ENCODE results near the gene LYPLAL1. TPM values are rescaled to one million over a fixed set of nuclear protein-coding genes. Genes with fewer than 3 reads are reported as not detected.

LYPLAL1 gene
- total RNA-seq, 4 donors from 2014 or later, result 12.6 to 18.9 (median 15.4) TPM

DNA sequence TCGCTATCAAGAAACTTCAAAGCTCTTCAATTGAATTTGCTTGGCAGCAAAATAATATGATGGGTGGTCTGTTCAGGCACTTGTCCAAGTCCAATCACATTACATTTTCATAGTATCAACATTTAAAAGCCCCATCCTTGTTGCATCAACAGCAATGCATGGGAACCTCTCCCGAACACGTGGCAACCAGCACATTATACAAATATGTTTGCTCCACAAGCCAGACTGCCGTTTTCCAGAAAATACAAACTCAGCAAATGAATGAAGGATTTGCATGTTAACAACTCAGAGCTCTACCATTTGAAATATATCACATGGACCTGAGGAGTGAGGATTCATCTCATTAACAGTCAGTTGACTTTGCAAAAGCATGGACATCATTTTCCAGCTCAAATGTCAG lies 20.0 kb upstream of the LYPLAL1 start:
- no peak for TF ChIP-seq POLR2A (IDR thresholded peaks at IDR 0.05)
- TF ChIP-seq, protein P1, sequence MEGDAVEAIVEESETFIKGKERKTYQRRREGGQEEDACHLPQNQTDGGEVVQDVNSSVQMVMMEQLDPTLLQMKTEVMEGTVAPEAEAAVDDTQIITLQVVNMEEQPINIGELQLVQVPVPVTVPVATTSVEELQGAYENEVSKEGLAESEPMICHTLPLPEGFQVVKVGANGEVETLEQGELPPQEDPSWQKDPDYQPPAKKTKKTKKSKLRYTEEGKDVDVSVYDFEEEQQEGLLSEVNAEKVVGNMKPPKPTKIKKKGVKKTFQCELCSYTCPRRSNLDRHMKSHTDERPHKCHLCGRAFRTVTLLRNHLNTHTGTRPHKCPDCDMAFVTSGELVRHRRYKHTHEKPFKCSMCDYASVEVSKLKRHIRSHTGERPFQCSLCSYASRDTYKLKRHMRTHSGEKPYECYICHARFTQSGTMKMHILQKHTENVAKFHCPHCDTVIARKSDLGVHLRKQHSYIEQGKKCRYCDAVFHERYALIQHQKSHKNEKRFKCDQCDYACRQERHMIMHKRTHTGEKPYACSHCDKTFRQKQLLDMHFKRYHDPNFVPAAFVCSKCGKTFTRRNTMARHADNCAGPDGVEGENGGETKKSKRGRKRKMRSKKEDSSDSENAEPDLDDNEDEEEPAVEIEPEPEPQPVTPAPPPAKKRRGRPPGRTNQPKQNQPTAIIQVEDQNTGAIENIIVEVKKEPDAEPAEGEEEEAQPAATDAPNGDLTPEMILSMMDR (IDR thresholded peaks at IDR 0.05 in 4 of 5, conservative IDR thresholded peaks at IDR 0.05 in 1 of 5), result no peak
- no peak overlapping the region for H3K4me3 ChIP-seq
- no peaks in the 10 kb centered on the region for H3K27me3 ChIP-seq
- in situ Hi-C loops (cut with MboI; ENCODE audit: low sequenced_read_pairs in 4 of 4), result no loop called here
- H3K4me1 ChIP-seq, result no peaks in the 10 kb centered on the region
- H3K27ac ChIP-seq, result no peak overlapping the region
- no peaks in the 10 kb centered on the region for H3K36me3 ChIP-seq
- H3K9me3 ChIP-seq, result no peaks in the 10 kb centered on the region
- intact Hi-C loops (cut with DNase I; ENCODE audit: low total_unique reads), result no loop called here
- ATAC-seq, result no peak
- no peak for DNase-seq

DNA sequence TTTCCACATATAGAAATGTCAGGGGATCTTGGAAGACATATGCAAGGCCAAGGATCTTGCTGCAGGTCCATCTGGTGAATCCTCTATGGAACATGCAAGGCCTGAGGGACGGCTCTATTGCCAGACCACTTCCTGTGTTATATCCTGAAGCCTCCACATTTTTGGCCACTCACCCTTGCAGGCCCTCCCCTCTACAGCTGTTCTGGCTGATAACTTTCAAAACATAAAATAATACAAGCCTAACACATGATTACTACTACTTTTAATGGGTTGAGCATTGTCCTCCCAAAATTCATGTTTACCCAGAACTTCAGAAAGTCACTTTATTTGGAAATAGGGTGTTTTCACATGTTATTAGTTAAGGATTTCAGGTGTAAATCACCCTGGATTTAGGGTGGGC lies 18.5 kb upstream of the LYPLAL1 start:
- Histone ChIP-seq H3K9me3 (no peaks in the 10 kb centered on the region), H3K4me1 (no peaks in the 10 kb centered on the region), H3K4me3 (no peak overlapping the region), H3K36me3 (no peaks in the 10 kb centered on the region), H3K27ac (no peak overlapping the region), H3K27me3 (no peaks in the 10 kb centered on the region)
- in situ Hi-C loops (cut with MboI; ENCODE audit: low sequenced_read_pairs in 4 of 4), result no loop called here
- intact Hi-C loops (cut with DNase I; ENCODE audit: low total_unique reads), result no loop called here
- no peak for DNase-seq
- TF ChIP-seq POLR2A (IDR thresholded peaks at IDR 0.05), result no peak
- TF ChIP-seq, protein P1 (IDR thresholded peaks at IDR 0.05 in 4 of 5, conservative IDR thresholded peaks at IDR 0.05 in 1 of 5), result no peak
- ATAC-seq, result no peak

DNA sequence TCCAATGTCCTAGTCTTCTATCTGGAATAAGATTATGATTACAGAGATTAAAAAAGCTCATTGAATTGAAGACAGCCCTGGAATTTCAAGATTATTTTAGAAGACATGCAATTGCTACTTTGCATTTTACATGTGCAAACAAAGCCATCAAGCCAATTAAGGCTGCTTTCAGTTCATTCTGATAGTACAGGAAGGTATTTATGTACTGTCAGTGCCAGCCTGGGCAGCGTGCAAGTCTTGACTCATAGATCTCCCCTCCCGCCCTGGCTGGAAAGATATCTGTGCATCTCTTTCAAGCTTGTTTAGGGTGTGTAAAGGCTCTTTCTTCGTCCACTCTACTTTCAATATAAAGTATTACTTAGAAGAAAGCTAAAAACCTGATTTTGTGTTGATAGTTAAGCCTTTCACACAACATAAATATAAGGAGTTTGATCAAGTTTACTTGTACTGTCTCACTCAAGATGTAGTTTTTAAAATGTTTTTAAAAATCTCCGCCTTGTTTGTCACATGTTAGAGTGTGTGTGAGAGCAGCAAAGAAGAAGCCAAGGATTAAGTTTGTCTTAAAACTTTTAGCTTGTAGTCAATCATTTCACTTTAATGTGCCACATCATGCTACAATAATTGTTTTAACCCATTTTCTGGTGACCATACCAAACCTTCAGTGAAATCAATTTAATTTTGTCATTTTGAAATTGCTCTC lies 13.6 kb upstream of the LYPLAL1 start:
- DNase-seq (no peak), ATAC-seq (no peak)
- intact Hi-C loops (cut with DNase I; ENCODE audit: low total_unique reads), result no loop called here
- Histone ChIP-seq H3K4me3 (no peak overlapping the region), H3K27ac (no peak overlapping the region), H3K27me3 (no peaks in the 10 kb centered on the region), H3K9me3 (no peaks in the 10 kb centered on the region), H3K4me1 (no peaks in the 10 kb centered on the region), H3K36me3 (no peaks in the 10 kb centered on the region)
- in situ Hi-C loops (cut with MboI; ENCODE audit: low sequenced_read_pairs in 4 of 4), result no loop called here
- TF ChIP-seq, protein P1 (IDR thresholded peaks at IDR 0.05 in 4 of 5, conservative IDR thresholded peaks at IDR 0.05 in 1 of 5), result no peak
- no peak for TF ChIP-seq POLR2A (IDR thresholded peaks at IDR 0.05)

DNA sequence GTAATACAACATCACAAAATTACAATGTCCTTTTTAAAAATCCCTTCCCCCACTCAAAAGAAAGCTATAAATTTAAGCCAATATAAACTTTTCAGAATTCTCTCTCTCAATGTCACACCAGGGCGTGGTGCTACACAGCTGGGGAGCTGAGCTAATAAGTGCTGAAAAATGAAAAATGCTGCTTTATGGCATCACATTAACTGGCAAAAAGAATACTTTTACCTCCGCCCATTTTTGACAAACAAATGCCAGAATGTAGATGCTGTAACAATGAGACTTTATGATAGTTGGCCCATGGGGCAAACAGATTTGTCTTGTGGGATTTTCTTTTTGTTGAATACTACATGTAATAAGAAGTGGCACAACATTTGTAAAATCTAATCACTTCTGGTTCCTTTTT lies 12.7 kb upstream of the LYPLAL1 start:
- no peaks in the 10 kb centered on the region for H3K9me3 ChIP-seq
- H3K27ac ChIP-seq, result no peak overlapping the region
- ATAC-seq, result no peak
- no peaks in the 10 kb centered on the region for H3K36me3 ChIP-seq
- no peak for TF ChIP-seq POLR2A (IDR thresholded peaks at IDR 0.05)
- TF ChIP-seq, protein P1 (IDR thresholded peaks at IDR 0.05 in 4 of 5, conservative IDR thresholded peaks at IDR 0.05 in 1 of 5), result no peak
- H3K4me1 ChIP-seq, result no peaks in the 10 kb centered on the region
- intact Hi-C loops (cut with DNase I; ENCODE audit: low total_unique reads), result no loop called here
- no peaks in the 10 kb centered on the region for H3K27me3 ChIP-seq
- DNase-seq, result no peak
- no peak overlapping the region for H3K4me3 ChIP-seq
- in situ Hi-C loops (cut with MboI; ENCODE audit: low sequenced_read_pairs in 4 of 4), result no loop called here

DNA sequence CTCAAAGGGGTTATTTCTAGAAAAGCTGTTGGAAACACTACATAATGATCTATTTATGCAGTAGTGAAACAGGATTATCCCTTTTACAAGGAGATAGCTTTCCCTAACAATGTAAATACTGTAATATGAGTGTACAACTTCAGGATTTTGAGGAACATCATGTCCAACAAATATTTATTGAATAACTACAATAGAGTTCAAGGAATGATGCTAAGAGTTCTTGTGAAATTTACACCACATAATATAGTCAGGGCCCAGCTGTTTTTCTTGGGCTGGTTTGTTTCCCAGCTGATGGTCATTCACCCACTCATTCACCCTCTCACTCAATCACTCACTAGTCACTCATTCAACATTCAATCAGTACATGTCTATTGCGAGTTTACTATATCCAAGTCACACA lies 12.3 kb upstream of the LYPLAL1 start:
- Histone ChIP-seq H3K27ac (no peak overlapping the region), H3K9me3 (no peaks in the 10 kb centered on the region), H3K36me3 (no peaks in the 10 kb centered on the region), H3K27me3 (no peaks in the 10 kb centered on the region), H3K4me1 (no peaks in the 10 kb centered on the region), H3K4me3 (no peak overlapping the region)
- intact Hi-C loops (cut with DNase I; ENCODE audit: low total_unique reads), result no loop called here
- no peak for ATAC-seq
- no peak for DNase-seq
- in situ Hi-C loops (cut with MboI; ENCODE audit: low sequenced_read_pairs in 4 of 4), result no loop called here
- TF ChIP-seq, protein P1 (IDR thresholded peaks at IDR 0.05 in 4 of 5, conservative IDR thresholded peaks at IDR 0.05 in 1 of 5), result no peak
- no peak for TF ChIP-seq POLR2A (IDR thresholded peaks at IDR 0.05)

Data from gastrocnemius medialis (tissue), 4 donors.